Astrocyte of the cerebellum (primary cell): ENCODE results near the gene SAPCD1.
"Not testable (repeated sequence)": the region's sequence is repeated elsewhere in the genome, so short reads cannot be mapped to it uniquely, and the experiment has no call there.

ENCODE experiments used
- DNase-seq: peaks from one replicate; pipeline ENCODE4 v3.0.0-alpha.2; 2011; ENCODE audit warnings: low read depth
- H3K4me3 ChIP-seq: 2 replicates; pipeline ENCODE4 v1.5.1; 2011; ENCODE audit warnings: mild to moderate bottlenecking, low read depth, low read length, moderate library complexity
- CTCF ChIP-seq: IDR thresholded peaks from 2 replicates; pipeline ENCODE4 v1.5.1; 2012; ENCODE audit warnings: low read length, low read depth, moderate library complexity, mild to moderate bottlenecking; ENCODE audit errors: missing control alignments
- in situ Hi-C: cut with HindIII; loops from 2 replicates; pipeline ENCODE4 v1.10.0; 2017; ENCODE audit warnings: low sequenced_read_pairs

The SAPCD1 gene

GRCh38 chr6:31805939-31806469 lies 43.5 kb downstream of the SAPCD1 start:
- in situ Hi-C loops = no loop called here
- DNase-seq = no peak
- peak overlapping the region; percentile 89 for H3K4me3 ChIP-seq
- no peak for TF ChIP-seq CTCF

- DNase-seq = peak; percentile 91
- in situ Hi-C loops = no loop called here
- H3K4me3 ChIP-seq = peak within 1 kb of the TSS; percentile 89
- TF ChIP-seq CTCF = peak; percentile 21
Measured at GRCh38 chr6:31806470-31807272, 44.2 kb downstream of the SAPCD1 start, which contains the start of gene LSM2. Gene LSM2, minus strand, starts transcription at chr6:31806966. Its CDS starts 209 bp downstream, at chr6:31806757.

DNA sequence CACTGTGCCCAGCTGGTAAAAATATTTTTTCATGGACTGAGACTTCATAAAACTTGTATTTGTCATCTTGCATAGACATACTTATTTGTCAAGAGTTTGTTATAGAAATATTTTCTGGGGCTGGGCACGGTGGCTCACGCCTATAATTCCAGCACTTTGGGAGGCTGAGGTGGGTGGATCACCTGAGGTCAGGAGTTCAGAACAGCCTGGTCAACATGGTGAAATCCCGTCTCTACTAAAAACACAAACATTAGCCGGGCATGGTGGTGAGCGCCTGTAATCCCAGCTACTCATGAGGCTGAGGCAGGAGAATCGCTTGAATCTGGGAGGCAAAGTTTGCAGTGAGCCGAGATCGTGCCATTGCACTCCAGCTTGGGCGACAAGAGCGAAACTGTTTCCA lies 46.1 kb downstream of the SAPCD1 start:
- H3K4me3 ChIP-seq, in situ Hi-C loops: not testable (repeated sequence)

DNA sequence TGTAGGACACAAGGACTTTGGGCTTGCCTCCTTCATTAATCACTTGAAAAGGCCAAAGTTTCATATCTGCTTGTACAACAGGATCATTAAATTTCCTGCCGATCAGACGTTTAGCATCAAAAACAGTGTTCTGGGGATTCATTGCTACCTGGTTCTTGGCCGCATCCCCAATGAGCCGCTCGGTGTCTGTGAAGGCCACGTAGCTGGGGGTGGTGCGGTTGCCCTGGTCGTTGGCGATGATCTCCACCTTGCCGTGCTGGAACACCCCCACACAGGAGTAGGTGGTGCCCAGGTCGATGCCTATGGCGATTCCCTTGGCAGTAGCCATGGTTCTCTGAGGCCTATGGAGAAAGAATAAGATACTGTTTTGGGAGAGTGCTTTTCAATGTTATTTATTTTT lies 49.2 kb downstream of the SAPCD1 start:
- DNase-seq = no peak
- H3K4me3 ChIP-seq = no peak overlapping the region
- in situ Hi-C loops = no loop called here
- TF ChIP-seq CTCF = no peak

More for the DNA sequence above, 46.1 kb downstream of the SAPCD1 start:
- not testable (repeated sequence) for DNase-seq

DNA sequence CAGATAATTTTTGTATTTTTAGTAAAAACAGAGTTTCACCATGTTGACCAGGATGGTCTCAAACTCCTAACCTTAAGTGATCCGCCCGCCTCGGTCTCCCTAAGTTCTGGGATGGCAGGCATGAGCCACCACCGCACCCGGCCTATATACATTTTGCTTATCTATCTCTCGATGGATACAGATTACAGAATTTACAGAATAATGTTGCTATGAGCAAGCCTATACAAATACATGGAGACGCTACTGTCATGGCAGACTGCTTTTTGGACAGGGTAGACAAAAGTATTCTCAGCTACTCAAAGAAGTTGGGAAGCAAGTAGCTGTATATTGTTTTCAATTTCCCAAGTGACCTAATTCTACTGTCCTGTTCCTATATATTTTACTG lies 51.0 kb downstream of the SAPCD1 start:
- in situ Hi-C loops = no loop called here
- no peak for TF ChIP-seq CTCF
- DNase-seq = no peak
- H3K4me3 ChIP-seq = no peak overlapping the region
